Neural crest cell (in vitro differentiated cells): Measurements from ENCODE around the gene GJD3. TPM values are rescaled to one million over a fixed set of nuclear protein-coding genes. Genes with fewer than 3 reads are reported as not detected.

Experiments
- DNase-seq: peaks from one replicate; pipeline ENCODE4 v3.0.0; 2021; ENCODE audit warnings: low read depth, mixed read lengths, low spot score
- H3K27ac Mint-ChIP-seq: one replicate; pipeline ENCODE4 v1.8.0; 2021; ENCODE audit warnings: mild to moderate bottlenecking, mixed read lengths; ENCODE audit not compliant: unreplicated experiment
- H3K27me3 Mint-ChIP-seq: 2 replicates; pipeline ENCODE4 v1.8.0; 2021; ENCODE audit warnings: low read depth, mild to moderate bottlenecking, mixed read lengths
- H3K36me3 Mint-ChIP-seq: 2 replicates; pipeline ENCODE4 v1.8.0; 2021; ENCODE audit warnings: low read depth, mild to moderate bottlenecking, mixed read lengths
- H3K4me1 Mint-ChIP-seq: 2 replicates; pipeline ENCODE4 v1.8.0; 2021; ENCODE audit warnings: mixed read lengths
- H3K4me3 Mint-ChIP-seq: one replicate; pipeline ENCODE4 v1.8.0; 2021; ENCODE audit warnings: mild to moderate bottlenecking, mixed read lengths
- H3K9me3 Mint-ChIP-seq: 2 replicates; pipeline ENCODE4 v1.8.0; 2021; ENCODE audit warnings: mixed read lengths
- CTCF ChIP-seq: fragments of 200-600 bp; sonication (generic); conservative IDR thresholded peaks from 2 replicates; pipeline ENCODE4 v1.5.0; 2021; ENCODE audit warnings: antibody characterized with exemption, mild to moderate bottlenecking
- total RNA-seq: library from RNA; stranded (reverse); gene quantifications from 2 replicates; pipeline ENCODE4 v1.2.1, GENCODE V29; 2021

GJD3 gene
- total RNA-seq, 1 donor from 2014 or later = not detected

DNA sequence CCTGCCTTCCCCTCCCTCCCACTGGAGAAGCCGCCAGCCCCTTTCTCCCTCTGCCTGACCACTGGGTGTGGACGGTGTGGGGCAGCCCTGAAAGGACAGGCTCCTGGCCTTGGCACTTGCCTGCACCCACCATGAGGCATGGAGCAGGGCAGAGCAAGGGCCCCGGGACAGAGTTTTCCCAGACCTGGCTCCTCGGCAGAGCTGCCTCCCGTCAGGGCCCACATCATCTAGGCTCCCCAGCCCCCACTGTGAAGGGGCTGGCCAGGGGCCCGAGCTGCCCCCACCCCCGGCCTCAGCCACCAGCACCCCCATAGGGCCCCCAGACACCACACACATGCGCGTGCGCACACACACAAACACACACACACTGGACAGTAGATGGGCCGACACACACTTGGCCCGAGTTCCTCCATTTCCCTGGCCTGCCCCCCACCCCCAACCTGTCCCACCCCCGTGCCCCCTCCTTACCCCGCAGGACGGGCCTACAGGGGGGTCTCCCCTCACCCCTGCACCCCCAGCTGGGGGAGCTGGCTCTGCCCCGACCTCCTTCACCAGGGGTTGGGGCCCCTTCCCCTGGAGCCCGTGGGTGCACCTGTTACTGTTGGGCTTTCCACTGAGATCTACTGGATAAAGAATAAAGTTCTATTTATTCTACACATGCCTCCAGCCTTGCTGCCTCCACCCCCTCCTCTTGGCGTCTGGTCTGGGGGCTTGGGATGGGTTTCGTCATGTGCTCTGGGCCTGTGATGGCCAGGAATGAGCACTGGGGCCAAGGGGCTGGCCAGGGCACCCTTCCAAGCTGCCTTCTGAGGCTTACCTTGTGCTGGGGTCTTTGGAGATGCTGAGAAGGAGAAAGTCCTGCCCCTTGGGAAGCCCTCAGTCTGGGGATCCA lies 7.3 kb downstream of the GJD3 start:
- no peaks in the 10 kb centered on the region for H3K9me3 Mint-ChIP-seq
- TF ChIP-seq CTCF = no peak
- peak overlapping the region; percentile 71 for H3K27ac Mint-ChIP-seq
- peaks cover 6% of the 10 kb centered on the region for H3K36me3 Mint-ChIP-seq
- no peak for DNase-seq
- H3K27me3 Mint-ChIP-seq = peaks cover 22% of the 10 kb centered on the region
- H3K4me1 Mint-ChIP-seq = peaks cover 27% of the 10 kb centered on the region
- H3K4me3 Mint-ChIP-seq = no peak overlapping the region

GRCh38 chr17:40355804-40356758 lies 8.5 kb downstream of the GJD3 start:
- peak overlapping the region; percentile 78 for H3K4me3 Mint-ChIP-seq
- peaks cover 7% of the 10 kb centered on the region for H3K36me3 Mint-ChIP-seq
- no peak for DNase-seq
- peak overlapping the region; percentile 78 for H3K27ac Mint-ChIP-seq
- no peak for TF ChIP-seq CTCF
- peaks cover 14% of the 10 kb centered on the region for H3K27me3 Mint-ChIP-seq
- peaks cover 39% of the 10 kb centered on the region for H3K4me1 Mint-ChIP-seq
- no peaks in the 10 kb centered on the region for H3K9me3 Mint-ChIP-seq

- H3K27me3 Mint-ChIP-seq = peaks cover 6% of the 10 kb centered on the region
- peak overlapping the region; percentile 78 for H3K4me3 Mint-ChIP-seq
- peak overlapping the region; percentile 78 for H3K27ac Mint-ChIP-seq
- H3K9me3 Mint-ChIP-seq = no peaks in the 10 kb centered on the region
- DNase-seq = peak; percentile 91
- H3K4me1 Mint-ChIP-seq = peaks cover 47% of the 10 kb centered on the region
- H3K36me3 Mint-ChIP-seq = peaks cover 7% of the 10 kb centered on the region
- peak; percentile 97 for TF ChIP-seq CTCF
Measured at GRCh38 chr17:40355123-40355803, 9.3 kb downstream of the GJD3 start.

DNA sequence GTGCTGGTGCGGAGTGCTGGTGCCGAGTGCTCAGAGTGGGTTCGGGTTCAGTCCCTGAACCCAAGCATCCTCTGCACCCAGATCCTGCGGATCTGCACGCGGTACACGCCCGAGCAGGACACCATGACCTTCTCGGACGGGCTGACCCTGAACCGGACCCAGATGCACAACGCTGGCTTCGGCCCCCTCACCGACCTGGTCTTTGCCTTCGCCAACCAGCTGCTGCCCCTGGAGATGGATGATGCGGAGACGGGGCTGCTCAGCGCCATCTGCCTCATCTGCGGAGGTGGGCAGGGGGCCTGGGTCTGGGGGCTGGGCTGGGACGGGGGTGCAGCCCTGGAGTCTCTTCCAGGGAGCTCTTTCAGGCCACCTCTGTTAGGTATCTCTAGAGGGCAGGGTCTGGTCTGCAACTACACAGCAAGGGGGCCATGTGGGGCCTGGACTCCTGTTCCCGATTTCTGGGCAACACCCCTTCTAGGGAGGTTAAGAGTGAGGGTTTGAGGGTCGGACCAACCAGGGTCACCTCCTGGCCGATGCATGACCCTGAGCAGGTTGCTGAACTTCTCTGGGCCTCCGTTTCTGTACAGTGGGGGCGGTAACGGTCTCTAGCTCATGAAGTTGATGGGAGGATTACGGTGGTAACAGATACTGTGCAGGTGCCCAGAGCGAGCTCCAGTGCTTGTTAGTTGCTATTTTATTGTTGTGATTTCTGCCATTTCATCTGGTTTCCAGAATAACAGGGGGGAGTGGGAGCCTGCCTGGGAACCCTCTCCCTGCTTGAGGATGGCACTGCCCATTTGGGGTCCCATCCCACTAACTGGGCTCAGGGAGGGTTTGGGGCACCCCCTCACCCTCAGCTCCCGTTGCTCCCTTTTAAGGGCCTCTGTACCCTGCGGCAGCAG lies 10.1 kb downstream of the GJD3 start:
- TF ChIP-seq CTCF = no peak
- no peak for DNase-seq
- Mint-ChIP-seq H3K27me3 (peaks cover 4% of the 10 kb centered on the region), H3K9me3 (no peaks in the 10 kb centered on the region), H3K36me3 (peaks cover 7% of the 10 kb centered on the region), H3K4me3 (peak overlapping the region; percentile 66), H3K27ac (no peak overlapping the region), H3K4me1 (peaks cover 55% of the 10 kb centered on the region)
